GM12873 (cell line): Measurements from ENCODE around the gene CD33.

Source experiments
- CTCF ChIP-seq: IDR thresholded peaks from 2 replicates; pipeline ENCODE4 v1.5.1; 2012; ENCODE audit warnings: low read depth, mild to moderate bottlenecking, moderate library complexity, low read length, control low read depth; ENCODE audit not compliant: insufficient read depth; ENCODE audit errors: missing control alignments

Gene CD33

GRCh38 chr19:51210191-51210784 is 14.6 kb upstream of the CD33 start:
- no peak for TF ChIP-seq CTCF

- TF ChIP-seq CTCF = no peak
Measured at GRCh38 chr19:51211833-51212232, 13.0 kb upstream of the CD33 start.

GRCh38 chr19:51219307-51219706 is 5.6 kb upstream of the CD33 start:
- no peak for TF ChIP-seq CTCF

- TF ChIP-seq CTCF = no peak
Measured at GRCh38 chr19:51219971-51220370, 4.9 kb upstream of the CD33 start.

GRCh38 chr19:51220996-51221395 is 3.9 kb upstream of the CD33 start:
- TF ChIP-seq CTCF = no peak

GRCh38 chr19:51224163-51224641 is 678 bp upstream of the CD33 start:
- TF ChIP-seq CTCF = no peak

GRCh38 chr19:51226067-51226466 is 1.2 kb downstream of the CD33 start:
- TF ChIP-seq CTCF = no peak

- no peak for TF ChIP-seq CTCF
Measured at GRCh38 chr19:51227326-51227725, 2.4 kb downstream of the CD33 start.
